Retinal pigment epithelial cell (primary cell): ENCODE measurements around the gene PLEKHH1.

Experiments used
- DNase-seq: peaks from one replicate; pipeline ENCODE4 v3.0.0-alpha.2; 2010; ENCODE audit warnings: low read depth
- H3K4me3 ChIP-seq: 2 replicates; pipeline ENCODE4 v1.5.1; 2011; ENCODE audit warnings: mild to moderate bottlenecking, low read length, control low read depth, moderate library complexity
- CTCF ChIP-seq: conservative IDR thresholded peaks from 2 replicates; pipeline ENCODE4 v1.5.1; 2011; ENCODE audit warnings: low read depth, low read length, control low read depth, inconsistent platforms

Gene PLEKHH1

GRCh38 chr14:67553547-67553946 lies 20.5 kb downstream of the PLEKHH1 start:
- TF ChIP-seq CTCF, result no peak
- H3K4me3 ChIP-seq, result no peak overlapping the region
- no peak for DNase-seq

- DNase-seq, result no peak
- TF ChIP-seq CTCF, result no peak
- no peak overlapping the region for H3K4me3 ChIP-seq
These were observed 21.3 kb downstream of the PLEKHH1 start for GRCh38 chr14:67554341-67554740.

- DNase-seq, result no peak
- H3K4me3 ChIP-seq, result no peak overlapping the region
- TF ChIP-seq CTCF, result no peak
These were observed 22.5 kb downstream of the PLEKHH1 start for GRCh38 chr14:67555518-67556090.

GRCh38 chr14:67556671-67557070 lies 23.6 kb downstream of the PLEKHH1 start:
- TF ChIP-seq CTCF, result no peak
- no peak overlapping the region for H3K4me3 ChIP-seq
- no peak for DNase-seq

GRCh38 chr14:67557118-67557517 lies 24.0 kb downstream of the PLEKHH1 start:
- no peak overlapping the region for H3K4me3 ChIP-seq
- TF ChIP-seq CTCF, result no peak
- DNase-seq, result no peak

GRCh38 chr14:67557656-67558055 lies 24.6 kb downstream of the PLEKHH1 start:
- no peak for DNase-seq
- no peak overlapping the region for H3K4me3 ChIP-seq
- TF ChIP-seq CTCF, result no peak

- no peak overlapping the region for H3K4me3 ChIP-seq
- TF ChIP-seq CTCF, result no peak
- DNase-seq, result no peak
These were observed 26.5 kb downstream of the PLEKHH1 start for GRCh38 chr14:67559639-67560038.
